Thoracic aorta (tissue), 2 donors: ENCODE results near the gene CD163L1. TPM values are rescaled to one million over a fixed set of nuclear protein-coding genes. Genes with fewer than 3 reads are reported as not detected.

Experiments
- ATAC-seq: fragments of 150-250 bp; one replicate; pipeline ENCODE4 v1.8.0; 2017; ENCODE audit warnings: low read depth; ENCODE audit not compliant: insufficient number of reproducible peaks, low FRiP score
- DNase-seq: peaks from one replicate; pipeline ENCODE4 v3.0.0-alpha.2; 2020; ENCODE audit warnings: low spot score
- H3K27ac ChIP-seq, 2 donors: fragments of 200-600 bp; sonication (generic); 1 replicate in 1 of 2; 2 replicates in 1 of 2; pipeline ENCODE4 v1.5.1; 2016; ENCODE audit warnings: mild to moderate bottlenecking in 2 of 2, moderate library complexity in 2 of 2
- H3K27me3 ChIP-seq: fragments of 200-600 bp; sonication (generic); replicated peaks from 2 replicates; pipeline ENCODE4 v1.6.0; 2016; ENCODE audit warnings: mild to moderate bottlenecking; ENCODE audit not compliant: insufficient read depth
- H3K36me3 ChIP-seq: fragments of 200-600 bp; sonication (generic); one replicate; pipeline ENCODE4 v1.5.1; 2016
- H3K4me1 ChIP-seq, 2 donors: fragments of 200-600 bp; sonication (generic); 1 replicate in 1 of 2; 2 replicates in 1 of 2; pipeline versions ENCODE4 v1.5.1 to v1.6.0; 2016; ENCODE audit warnings: low read depth in 2 of 2, mild to moderate bottlenecking in 1 of 2; ENCODE audit not compliant: control insufficient read depth in 1 of 2
- H3K4me3 ChIP-seq: fragments of 200-600 bp; sonication (generic); 2 replicates; pipeline ENCODE4 v1.5.1; 2016; ENCODE audit warnings: mild to moderate bottlenecking
- H3K9me3 ChIP-seq: fragments of 200-600 bp; sonication (generic); 2 replicates; pipeline ENCODE4 v1.5.1; 2016
- total RNA-seq, 2 donors: library from RNA; depleted of rRNA; stranded (reverse); fragments of >200 nt; gene quantifications; one replicate each; pipeline versions ENCODE4 v1.1.0 to v1.2.3, GENCODE V29; 2016
- TF ChIP-seq, protein P1 (sequence below): fragments of 200-600 bp; sonication (generic); IDR thresholded peaks from one replicate; pipeline ENCODE4 v1.5.1; 2019; ENCODE audit warnings: antibody characterized with exemption

Gene CD163L1
- total RNA-seq: 1 to 10 TPM; 1.6 to 2.5 TPM

DNA sequence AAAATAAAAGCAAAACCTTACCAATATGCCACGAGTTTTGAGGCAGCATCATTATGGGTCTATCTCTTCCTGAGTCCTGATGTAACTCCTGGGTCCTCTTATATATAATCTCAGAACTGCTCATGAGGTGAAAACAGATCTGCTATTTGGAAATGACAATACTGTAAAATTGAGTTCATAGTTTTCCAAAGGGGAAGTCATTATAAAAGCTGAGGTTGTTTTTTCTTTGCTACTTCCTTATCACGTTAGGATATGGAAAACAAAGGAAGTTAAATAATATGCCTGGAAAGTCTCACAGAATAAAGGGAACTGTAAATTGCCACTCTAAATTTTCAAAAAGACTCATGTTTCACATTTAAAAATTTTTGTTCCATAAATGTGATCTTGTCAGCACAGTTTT lies at the start of gene CD163L1:
CD163L1 (minus strand) TSS at position 78 of the 400 bp plus-strand sequence; CDS start at position 52, 26 bp downstream.
- ATAC-seq: no peak
- DNase-seq: no peak
- TF ChIP-seq, protein P1, sequence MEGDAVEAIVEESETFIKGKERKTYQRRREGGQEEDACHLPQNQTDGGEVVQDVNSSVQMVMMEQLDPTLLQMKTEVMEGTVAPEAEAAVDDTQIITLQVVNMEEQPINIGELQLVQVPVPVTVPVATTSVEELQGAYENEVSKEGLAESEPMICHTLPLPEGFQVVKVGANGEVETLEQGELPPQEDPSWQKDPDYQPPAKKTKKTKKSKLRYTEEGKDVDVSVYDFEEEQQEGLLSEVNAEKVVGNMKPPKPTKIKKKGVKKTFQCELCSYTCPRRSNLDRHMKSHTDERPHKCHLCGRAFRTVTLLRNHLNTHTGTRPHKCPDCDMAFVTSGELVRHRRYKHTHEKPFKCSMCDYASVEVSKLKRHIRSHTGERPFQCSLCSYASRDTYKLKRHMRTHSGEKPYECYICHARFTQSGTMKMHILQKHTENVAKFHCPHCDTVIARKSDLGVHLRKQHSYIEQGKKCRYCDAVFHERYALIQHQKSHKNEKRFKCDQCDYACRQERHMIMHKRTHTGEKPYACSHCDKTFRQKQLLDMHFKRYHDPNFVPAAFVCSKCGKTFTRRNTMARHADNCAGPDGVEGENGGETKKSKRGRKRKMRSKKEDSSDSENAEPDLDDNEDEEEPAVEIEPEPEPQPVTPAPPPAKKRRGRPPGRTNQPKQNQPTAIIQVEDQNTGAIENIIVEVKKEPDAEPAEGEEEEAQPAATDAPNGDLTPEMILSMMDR: no peak
- Histone ChIP-seq H3K9me3 (no peaks in the 10 kb centered on the region), H3K4me3 (no peak within 1 kb of the TSS), H3K27ac (no peak within 1 kb of the TSS), H3K4me1 (no peaks in the 10 kb centered on the region), H3K27me3 (no peaks in the 10 kb centered on the region), H3K36me3 (no peaks in the 10 kb centered on the region)

DNA sequence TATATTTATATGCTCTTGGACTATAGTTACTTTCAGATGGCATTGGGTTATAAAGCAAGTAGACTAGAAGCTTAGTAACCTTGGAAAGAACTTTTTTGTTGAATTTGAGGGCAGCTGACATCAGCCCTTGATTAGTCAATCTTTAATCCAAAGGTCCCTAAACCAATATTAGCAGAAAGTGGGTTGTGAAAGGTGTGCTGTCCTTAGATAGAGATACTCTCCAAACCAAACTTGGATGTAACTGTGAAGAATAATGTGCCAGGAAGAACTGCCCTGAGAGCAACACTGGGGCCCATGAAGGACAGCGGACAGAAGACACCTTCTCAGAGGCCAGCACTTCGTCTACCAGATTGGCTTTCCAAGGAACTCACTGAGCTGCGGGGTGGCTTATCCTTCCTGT lies 49.1 kb upstream of the CD163L1 start:
- TF ChIP-seq, protein P1: no peak
- no peaks in the 10 kb centered on the region for H3K4me1 ChIP-seq
- DNase-seq: no peak
- H3K9me3 ChIP-seq: no peaks in the 10 kb centered on the region
- H3K27ac ChIP-seq: no peak overlapping the region
- no peaks in the 10 kb centered on the region for H3K36me3 ChIP-seq
- no peaks in the 10 kb centered on the region for H3K27me3 ChIP-seq
- peak overlapping the region; percentile 22 for H3K4me3 ChIP-seq
- no peak for ATAC-seq

DNA sequence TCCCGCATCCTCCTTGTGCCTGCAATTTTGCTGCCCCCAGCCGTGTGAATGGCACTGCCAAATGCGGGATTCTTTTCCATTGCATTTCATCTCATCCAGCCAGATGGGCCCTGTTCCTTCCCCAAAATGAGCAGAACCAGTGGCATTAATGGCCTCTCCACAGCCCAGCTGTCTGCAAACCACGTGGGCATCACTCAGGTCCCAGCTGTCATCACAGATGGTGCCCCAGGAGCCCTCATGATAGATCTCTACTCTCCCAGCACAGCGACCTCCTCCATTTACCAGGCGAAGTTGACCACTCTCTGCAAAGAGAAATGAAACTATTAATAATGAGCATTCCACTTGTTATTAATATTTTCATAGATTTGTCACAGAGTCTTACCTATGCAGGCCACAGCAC lies 42.6 kb upstream of the CD163L1 start:
- DNase-seq: no peak
- Histone ChIP-seq H3K4me1 (no peaks in the 10 kb centered on the region), H3K27me3 (no peaks in the 10 kb centered on the region), H3K27ac (no peak overlapping the region), H3K4me3 (no peak overlapping the region), H3K36me3 (no peaks in the 10 kb centered on the region), H3K9me3 (no peaks in the 10 kb centered on the region)
- no peak for ATAC-seq
- TF ChIP-seq, protein P1: no peak

DNA sequence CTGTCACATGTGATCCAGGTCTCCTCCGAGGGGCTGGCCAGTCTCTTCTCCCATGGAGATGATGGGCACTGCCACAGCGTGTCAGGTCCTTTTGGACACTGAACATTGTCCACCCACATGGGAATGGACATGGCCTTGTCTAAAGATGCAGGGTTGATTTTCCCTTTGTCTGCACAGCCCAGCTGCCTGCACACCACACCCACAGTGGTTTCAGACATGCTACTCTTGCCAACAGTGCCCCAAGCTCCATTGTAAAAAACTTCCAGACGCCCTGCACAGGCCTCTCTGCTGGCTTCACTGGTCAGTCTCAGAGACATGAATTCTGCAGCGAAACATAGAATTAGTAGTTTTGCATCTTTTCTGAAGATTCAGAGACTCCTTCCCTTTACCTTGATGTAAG lies 41.1 kb upstream of the CD163L1 start:
- DNase-seq: no peak
- no peak overlapping the region for H3K27ac ChIP-seq

DNA sequence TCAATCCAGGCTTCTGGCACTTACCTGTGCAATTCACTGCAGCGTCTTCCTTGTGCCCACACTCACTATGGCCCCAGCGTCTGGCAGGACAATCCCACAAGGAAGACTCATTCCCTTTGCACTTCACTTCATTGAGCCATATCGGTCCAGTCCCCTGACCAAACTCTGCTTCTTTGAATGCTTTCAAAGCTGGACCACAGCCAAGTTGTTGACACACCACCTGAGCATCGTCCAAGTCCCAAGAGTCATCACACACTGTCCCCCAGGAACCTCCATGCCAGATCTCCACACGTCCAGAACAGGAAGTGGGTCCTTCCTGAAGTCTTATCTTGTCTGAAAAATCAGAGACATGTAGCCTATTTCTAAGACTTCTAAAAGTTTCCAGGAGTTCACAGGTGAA lies 39.4 kb upstream of the CD163L1 start:
- H3K36me3 ChIP-seq: no peaks in the 10 kb centered on the region
- DNase-seq: no peak
- no peak overlapping the region for H3K27ac ChIP-seq
- H3K4me3 ChIP-seq: no peak overlapping the region
- no peaks in the 10 kb centered on the region for H3K4me1 ChIP-seq
- TF ChIP-seq, protein P1: no peak
- no peak for ATAC-seq
- H3K27me3 ChIP-seq: no peaks in the 10 kb centered on the region
- H3K9me3 ChIP-seq: no peaks in the 10 kb centered on the region

More for the DNA sequence above, 41.1 kb upstream of the CD163L1 start:
- TF ChIP-seq, protein P1: no peak
- Histone ChIP-seq H3K9me3 (no peaks in the 10 kb centered on the region), H3K27me3 (no peaks in the 10 kb centered on the region), H3K36me3 (no peaks in the 10 kb centered on the region), H3K4me3 (no peak overlapping the region), H3K4me1 (no peaks in the 10 kb centered on the region)
- ATAC-seq: no peak
